BE2C (cell line): ENCODE data around the gene PLVAP.

Experiments
- DNase-seq: peaks from one replicate; pipeline ENCODE4 v3.0.0-alpha.2; 2020
- H3K27me3 ChIP-seq: fragments of 250-450 bp; sonication (Bioruptor Pico); 2 replicates; pipeline ENCODE4 v1.5.1; 2020; ENCODE audit warnings: mild to moderate bottlenecking
- H3K36me3 ChIP-seq: fragments of 250-450 bp; sonication (Bioruptor Pico); 2 replicates; pipeline ENCODE4 v1.5.1; 2020; ENCODE audit warnings: mild to moderate bottlenecking
- H3K4me1 ChIP-seq: fragments of 250-450 bp; sonication (Bioruptor Pico); 2 replicates; pipeline ENCODE4 v1.5.1; 2020
- H3K4me3 ChIP-seq: 2 replicates; pipeline ENCODE4 v1.5.1; 2011; ENCODE audit warnings: low read depth, low read length
- H3K9me3 ChIP-seq: fragments of 250-450 bp; sonication (Bioruptor Pico); 2 replicates; pipeline ENCODE4 v1.5.1; 2020
- TF ChIP-seq, protein P1 (sequence below): IDR thresholded peaks from 2 replicates; pipeline ENCODE4 v1.5.1; 2012; ENCODE audit warnings: mild to moderate bottlenecking, low read depth, low read length

Gene PLVAP

DNA sequence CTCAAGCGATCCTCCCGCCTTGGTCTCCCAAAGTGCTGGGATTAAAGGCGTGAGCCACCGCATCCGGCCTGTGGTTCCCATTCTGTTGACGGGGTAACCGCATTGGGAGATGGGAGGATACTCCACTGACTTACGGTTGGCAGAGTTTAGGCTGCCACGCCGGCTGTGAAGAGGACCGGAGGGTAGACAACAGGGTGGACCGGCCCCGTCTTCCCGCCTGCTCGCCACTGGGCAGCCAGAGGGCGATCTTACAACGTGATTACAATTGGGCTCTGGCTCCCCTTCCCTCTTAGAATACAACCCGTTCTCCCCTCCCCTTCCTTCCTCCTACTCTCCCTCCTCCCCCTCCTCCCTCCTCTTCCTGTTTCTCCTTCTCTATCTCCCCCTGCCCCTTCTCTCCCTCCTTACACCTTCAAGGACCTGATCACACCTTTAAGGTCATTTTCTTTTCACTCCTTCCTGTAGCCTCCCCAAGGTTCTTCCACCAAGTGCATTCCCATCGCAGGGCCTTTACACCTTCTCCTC is 17.8 kb upstream of the PLVAP start:
- Histone ChIP-seq H3K27me3 (peaks cover 8% of the 10 kb centered on the region), H3K9me3 (no peaks in the 10 kb centered on the region), H3K4me1 (no peaks in the 10 kb centered on the region), H3K4me3 (no peak overlapping the region), H3K36me3 (no peaks in the 10 kb centered on the region)
- peak; percentile 71 for DNase-seq
- TF ChIP-seq, protein P1, sequence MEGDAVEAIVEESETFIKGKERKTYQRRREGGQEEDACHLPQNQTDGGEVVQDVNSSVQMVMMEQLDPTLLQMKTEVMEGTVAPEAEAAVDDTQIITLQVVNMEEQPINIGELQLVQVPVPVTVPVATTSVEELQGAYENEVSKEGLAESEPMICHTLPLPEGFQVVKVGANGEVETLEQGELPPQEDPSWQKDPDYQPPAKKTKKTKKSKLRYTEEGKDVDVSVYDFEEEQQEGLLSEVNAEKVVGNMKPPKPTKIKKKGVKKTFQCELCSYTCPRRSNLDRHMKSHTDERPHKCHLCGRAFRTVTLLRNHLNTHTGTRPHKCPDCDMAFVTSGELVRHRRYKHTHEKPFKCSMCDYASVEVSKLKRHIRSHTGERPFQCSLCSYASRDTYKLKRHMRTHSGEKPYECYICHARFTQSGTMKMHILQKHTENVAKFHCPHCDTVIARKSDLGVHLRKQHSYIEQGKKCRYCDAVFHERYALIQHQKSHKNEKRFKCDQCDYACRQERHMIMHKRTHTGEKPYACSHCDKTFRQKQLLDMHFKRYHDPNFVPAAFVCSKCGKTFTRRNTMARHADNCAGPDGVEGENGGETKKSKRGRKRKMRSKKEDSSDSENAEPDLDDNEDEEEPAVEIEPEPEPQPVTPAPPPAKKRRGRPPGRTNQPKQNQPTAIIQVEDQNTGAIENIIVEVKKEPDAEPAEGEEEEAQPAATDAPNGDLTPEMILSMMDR: peak; percentile 71

DNA sequence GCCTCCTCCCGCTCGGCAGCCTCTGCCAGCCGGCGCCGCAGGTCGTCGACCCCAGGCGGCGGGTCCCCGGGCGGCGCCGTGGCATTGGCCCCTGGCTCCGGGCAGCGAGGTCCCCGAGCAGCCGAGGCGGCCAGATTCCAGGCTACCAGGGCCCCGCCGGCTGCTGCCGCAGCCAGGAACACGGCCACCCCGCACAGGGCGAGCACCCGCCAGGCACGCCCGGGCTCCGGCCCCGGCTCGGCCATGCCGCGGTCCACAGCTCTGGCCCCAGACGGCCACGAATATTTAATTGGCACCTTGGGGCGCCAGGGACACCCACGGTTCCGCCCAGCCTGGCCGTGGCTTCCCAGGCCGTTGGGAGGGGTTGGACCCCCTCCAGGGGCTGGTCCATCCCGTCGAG is 16.8 kb upstream of the PLVAP start, which contains the start of gene CCDC194:
CCDC194 (minus strand) TSS at position 283 of the 400 bp plus-strand sequence; CDS start at position 245, 38 bp downstream.
- Histone ChIP-seq H3K4me1 (no peaks in the 10 kb centered on the region), H3K27me3 (peaks cover 13% of the 10 kb centered on the region), H3K9me3 (no peaks in the 10 kb centered on the region), H3K36me3 (no peaks in the 10 kb centered on the region), H3K4me3 (no peak within 1 kb of the TSS)
- DNase-seq: no peak
- TF ChIP-seq, protein P1: no peak

DNA sequence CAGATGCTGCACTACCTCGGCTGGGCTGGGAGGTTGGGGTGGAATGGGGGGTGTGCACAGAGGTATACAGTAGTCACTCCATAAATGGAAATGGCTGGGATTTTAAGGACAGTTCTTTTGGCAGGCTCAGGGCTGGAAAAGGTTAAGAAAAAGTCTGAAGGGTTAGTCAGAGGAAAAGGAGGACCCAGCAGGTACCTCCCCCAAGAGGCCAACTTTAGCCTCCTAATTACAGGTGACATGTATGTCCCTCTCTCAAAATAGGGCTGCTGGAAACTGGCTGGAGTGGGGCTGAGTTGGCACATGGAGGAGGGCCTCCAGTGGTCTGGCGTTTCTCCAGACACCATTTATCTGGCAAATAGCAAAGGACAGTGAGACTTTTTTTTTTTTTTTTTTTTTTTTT is 15.9 kb upstream of the PLVAP start:
- Histone ChIP-seq H3K9me3 (no peaks in the 10 kb centered on the region), H3K27me3 (peaks cover 13% of the 10 kb centered on the region), H3K4me3 (no peak overlapping the region), H3K36me3 (no peaks in the 10 kb centered on the region), H3K4me1 (no peaks in the 10 kb centered on the region)
- TF ChIP-seq, protein P1: no peak
- DNase-seq: no peak

DNA sequence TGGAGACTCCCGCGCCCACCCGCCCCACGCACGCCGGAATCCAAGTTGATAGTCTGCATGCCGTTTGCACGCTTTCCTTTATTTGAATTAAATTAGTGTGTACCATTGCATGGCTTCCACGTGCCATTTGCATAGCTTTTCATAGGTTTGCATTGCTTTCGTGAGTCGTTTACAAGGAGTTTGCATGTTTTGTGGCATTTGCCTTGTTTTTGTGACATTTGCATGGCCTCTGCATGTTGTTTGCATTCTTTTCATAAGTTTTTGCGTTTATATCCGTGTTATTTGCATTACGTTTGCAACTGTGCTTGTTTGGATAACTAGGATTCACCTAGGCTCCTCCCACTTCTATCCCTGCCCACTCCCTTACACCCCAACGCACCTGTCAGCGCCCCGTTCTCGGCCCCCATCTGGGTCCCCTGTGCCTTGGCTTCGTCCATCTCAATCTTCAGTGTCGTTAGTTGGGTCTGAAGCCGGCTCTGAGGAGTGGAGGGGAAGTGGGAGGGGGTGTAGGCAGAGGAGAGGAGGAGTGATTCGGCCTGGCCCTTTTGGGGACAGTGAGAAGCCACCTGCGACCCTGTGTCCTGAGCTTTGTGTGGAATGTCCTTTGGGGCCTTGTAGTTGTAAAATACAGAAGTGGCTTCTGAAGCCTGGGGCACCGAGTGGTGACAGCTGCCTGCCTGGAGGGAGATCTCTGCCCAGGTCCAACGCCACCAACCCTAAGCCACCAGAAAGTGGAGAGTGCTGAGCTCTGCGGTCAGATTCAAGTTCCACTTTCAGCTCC is 14.4 kb upstream of the PLVAP start:
- Histone ChIP-seq H3K4me1 (no peaks in the 10 kb centered on the region), H3K9me3 (no peaks in the 10 kb centered on the region), H3K36me3 (no peaks in the 10 kb centered on the region), H3K27me3 (peaks cover 13% of the 10 kb centered on the region), H3K4me3 (peak overlapping the region; percentile 58)
- no peak for DNase-seq
- TF ChIP-seq, protein P1: no peak

DNA sequence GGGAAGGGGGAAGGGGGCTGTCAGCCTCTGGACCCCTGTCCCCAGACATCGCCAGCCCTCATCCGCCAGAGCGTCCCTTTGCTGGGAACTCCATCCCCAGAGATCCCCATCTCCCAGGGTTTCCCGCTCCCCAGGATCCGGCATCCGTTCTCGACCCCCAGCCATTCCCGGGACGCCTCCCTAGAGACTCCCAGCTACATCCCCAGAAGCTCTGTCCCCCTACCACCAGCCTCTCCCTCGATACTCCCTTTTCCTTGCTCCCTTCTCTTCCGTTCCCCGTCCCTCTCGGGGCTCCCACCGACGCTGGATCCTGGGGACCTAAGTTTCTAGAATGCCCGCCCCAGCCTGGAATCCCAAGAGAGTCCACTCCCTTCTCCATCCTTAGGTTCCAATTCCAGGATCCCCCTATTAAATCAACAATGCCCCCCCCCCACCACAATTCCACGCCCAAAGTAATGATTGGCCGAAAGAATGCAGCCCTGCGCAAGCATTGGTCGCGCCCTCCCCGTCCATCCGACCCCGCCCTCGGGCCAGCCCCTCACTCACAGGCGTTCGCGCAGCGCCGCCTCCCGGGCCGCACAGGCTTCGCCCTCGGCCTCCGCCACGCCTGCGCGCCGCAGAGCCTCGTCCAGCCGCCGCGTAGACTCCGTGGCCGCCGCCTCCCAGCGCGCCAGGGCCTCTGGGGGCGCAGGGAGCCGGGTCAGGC is 13.7 kb upstream of the PLVAP start:
- Histone ChIP-seq H3K4me1 (no peaks in the 10 kb centered on the region), H3K9me3 (no peaks in the 10 kb centered on the region), H3K4me3 (peak overlapping the region; percentile 69), H3K36me3 (no peaks in the 10 kb centered on the region), H3K27me3 (peaks cover 13% of the 10 kb centered on the region)
- peak; percentile 98 for DNase-seq
- TF ChIP-seq, protein P1: peak; percentile 56
